Ascending aorta (tissue), 2 donors: ENCODE data around the gene SH2D7. TPM values are rescaled to one million over a fixed set of nuclear protein-coding genes. Genes with fewer than 3 reads are reported as not detected.

ENCODE experiments used
- DNase-seq, 2 donors: peaks; one replicate each; pipeline ENCODE4 v3.0.0-alpha.2; 2019; ENCODE audit warnings: low spot score in 2 of 2
- H3K27ac ChIP-seq, 2 donors: fragments of 200-600 bp; sonication (generic); one replicate each; pipeline ENCODE4 v1.5.1; 2016 to 2017; ENCODE audit warnings: mild to moderate bottlenecking in 1 of 2
- H3K27me3 ChIP-seq: fragments of 200-600 bp; sonication (generic); one replicate; pipeline ENCODE4 v1.5.1; 2017
- H3K36me3 ChIP-seq, 2 donors: fragments of 200-600 bp; sonication (generic); one replicate each; pipeline ENCODE4 v1.5.1; 2016
- H3K4me1 ChIP-seq, 2 donors: fragments of 200-600 bp; sonication (generic); one replicate each; pipeline ENCODE4 v1.5.1; 2016 to 2017; ENCODE audit warnings: mild to moderate bottlenecking in 1 of 2
- H3K4me3 ChIP-seq, 2 donors: fragments of 200-600 bp; sonication (generic); one replicate each; pipeline ENCODE4 v1.5.1; 2016 to 2017; ENCODE audit warnings: mild to moderate bottlenecking in 1 of 2
- H3K9me3 ChIP-seq, 2 donors: fragments of 200-600 bp; sonication (generic); one replicate each; pipeline ENCODE4 v1.5.1; 2016
- intact Hi-C: fragments of 100-400 bp; cut with DNase I; formaldehyde crosslinking; loops from one replicate; pipeline ENCODE4 v1.15.1; 2023
- total RNA-seq: library from RNA; depleted of rRNA; stranded (reverse); fragments of >200 nt; gene quantifications from one replicate; pipeline ENCODE4 v1.1.0, GENCODE V29; 2016
- TF ChIP-seq, protein P1 (sequence below), 3 experiments: fragments of 200-600 bp in 2 of 3; fragments of 450-650 bp in 1 of 3; sonication (generic) in 2 of 3; IDR thresholded peaks; one replicate each; pipeline ENCODE4 v1.5.1; 2016 to 2019; ENCODE audit warnings: antibody characterized with exemption in 3 of 3, mild to moderate bottlenecking in 1 of 3, moderate library complexity in 1 of 3

The SH2D7 gene
- total RNA-seq, 1 donor from 2014 or later, result not detected

GRCh38 chr15:78104566-78105475 is 12.5 kb downstream of the SH2D7 start:
- Histone ChIP-seq H3K9me3 (no peaks in the 10 kb centered on the region), H3K4me3 (no peak overlapping the region), H3K27ac (no peak overlapping the region), H3K4me1 (no peaks in the 10 kb centered on the region), H3K27me3 (no peaks in the 10 kb centered on the region), H3K36me3 (no peaks in the 10 kb centered on the region)
- TF ChIP-seq, protein P1, sequence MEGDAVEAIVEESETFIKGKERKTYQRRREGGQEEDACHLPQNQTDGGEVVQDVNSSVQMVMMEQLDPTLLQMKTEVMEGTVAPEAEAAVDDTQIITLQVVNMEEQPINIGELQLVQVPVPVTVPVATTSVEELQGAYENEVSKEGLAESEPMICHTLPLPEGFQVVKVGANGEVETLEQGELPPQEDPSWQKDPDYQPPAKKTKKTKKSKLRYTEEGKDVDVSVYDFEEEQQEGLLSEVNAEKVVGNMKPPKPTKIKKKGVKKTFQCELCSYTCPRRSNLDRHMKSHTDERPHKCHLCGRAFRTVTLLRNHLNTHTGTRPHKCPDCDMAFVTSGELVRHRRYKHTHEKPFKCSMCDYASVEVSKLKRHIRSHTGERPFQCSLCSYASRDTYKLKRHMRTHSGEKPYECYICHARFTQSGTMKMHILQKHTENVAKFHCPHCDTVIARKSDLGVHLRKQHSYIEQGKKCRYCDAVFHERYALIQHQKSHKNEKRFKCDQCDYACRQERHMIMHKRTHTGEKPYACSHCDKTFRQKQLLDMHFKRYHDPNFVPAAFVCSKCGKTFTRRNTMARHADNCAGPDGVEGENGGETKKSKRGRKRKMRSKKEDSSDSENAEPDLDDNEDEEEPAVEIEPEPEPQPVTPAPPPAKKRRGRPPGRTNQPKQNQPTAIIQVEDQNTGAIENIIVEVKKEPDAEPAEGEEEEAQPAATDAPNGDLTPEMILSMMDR (IDR thresholded peaks at IDR 0.05), result no peak
- no peak for DNase-seq
- intact Hi-C loops, result no loop called here

- Histone ChIP-seq H3K36me3 (no peaks in the 10 kb centered on the region), H3K27ac (no peak overlapping the region), H3K4me1 (no peaks in the 10 kb centered on the region), H3K27me3 (no peaks in the 10 kb centered on the region), H3K4me3 (no peak overlapping the region), H3K9me3 (no peaks in the 10 kb centered on the region)
- no peak for DNase-seq
- intact Hi-C loops, result no loop called here
- TF ChIP-seq, protein P1 (IDR thresholded peaks at IDR 0.05), result no peak
These were observed 13.3 kb downstream of the SH2D7 start for GRCh38 chr15:78105476-78106241.

- no peaks in the 10 kb centered on the region for H3K4me1 ChIP-seq
- H3K27ac ChIP-seq, result no peak overlapping the region
- intact Hi-C loops, result no loop called here
- H3K9me3 ChIP-seq, result no peaks in the 10 kb centered on the region
- DNase-seq, result no peak
- no peaks in the 10 kb centered on the region for H3K27me3 ChIP-seq
- no peak overlapping the region for H3K4me3 ChIP-seq
- no peaks in the 10 kb centered on the region for H3K36me3 ChIP-seq
- TF ChIP-seq, protein P1 (IDR thresholded peaks at IDR 0.05), result no peak
These were observed 15.1 kb downstream of the SH2D7 start for GRCh38 chr15:78107471-78107870.

DNA sequence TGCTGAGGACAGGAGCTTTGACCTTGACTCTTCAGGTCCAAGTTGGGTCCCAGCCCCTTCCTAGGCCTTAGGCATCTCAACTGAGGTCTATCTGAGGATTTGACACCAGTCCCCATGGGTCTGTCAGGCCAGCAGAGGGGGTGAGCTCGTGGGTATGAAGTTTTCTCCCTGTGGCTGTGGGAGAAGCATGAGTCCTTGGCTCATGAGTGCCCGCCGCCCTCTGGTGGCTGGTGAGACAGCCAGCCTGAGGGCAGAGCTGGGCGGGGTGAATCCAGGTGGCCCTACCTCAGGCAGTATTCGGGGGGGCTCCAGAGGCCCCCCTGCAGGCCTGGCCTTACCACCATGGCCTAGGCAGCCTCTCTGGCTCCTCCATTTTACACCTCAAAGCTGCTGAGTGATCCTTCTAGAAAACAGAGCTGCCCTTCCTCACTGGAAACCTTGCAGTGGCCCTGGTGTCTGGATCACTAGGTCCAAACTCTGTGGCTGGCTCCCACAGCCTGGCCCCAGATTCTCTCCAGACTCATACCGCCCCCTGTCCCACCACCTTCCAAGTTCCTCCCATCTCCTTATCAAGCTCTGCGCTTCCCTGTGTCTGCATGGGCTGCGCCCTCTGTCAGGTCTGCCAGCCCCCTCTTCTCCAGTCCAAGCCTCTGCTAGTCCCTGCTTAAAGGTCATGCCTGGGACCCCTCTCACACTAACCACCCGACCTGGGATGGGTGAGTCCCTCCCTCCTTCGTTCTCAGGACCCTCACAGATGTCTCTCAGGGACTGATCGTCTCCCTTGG is 16.1 kb downstream of the SH2D7 start:
- Histone ChIP-seq H3K4me3 (no peak overlapping the region), H3K36me3 (no peaks in the 10 kb centered on the region), H3K27me3 (no peaks in the 10 kb centered on the region), H3K4me1 (no peaks in the 10 kb centered on the region), H3K27ac (no peak overlapping the region), H3K9me3 (no peaks in the 10 kb centered on the region)
- TF ChIP-seq, protein P1 (IDR thresholded peaks at IDR 0.05), result peak; percentile 91 to 96 (median 95)
- DNase-seq, result peak; percentile 41 to 93
- intact Hi-C loops, result loop anchor here (1.0 kb wide), 2 partner anchors 142 to 149 kb away; no protein-coding TSS in a partner anchor

DNA sequence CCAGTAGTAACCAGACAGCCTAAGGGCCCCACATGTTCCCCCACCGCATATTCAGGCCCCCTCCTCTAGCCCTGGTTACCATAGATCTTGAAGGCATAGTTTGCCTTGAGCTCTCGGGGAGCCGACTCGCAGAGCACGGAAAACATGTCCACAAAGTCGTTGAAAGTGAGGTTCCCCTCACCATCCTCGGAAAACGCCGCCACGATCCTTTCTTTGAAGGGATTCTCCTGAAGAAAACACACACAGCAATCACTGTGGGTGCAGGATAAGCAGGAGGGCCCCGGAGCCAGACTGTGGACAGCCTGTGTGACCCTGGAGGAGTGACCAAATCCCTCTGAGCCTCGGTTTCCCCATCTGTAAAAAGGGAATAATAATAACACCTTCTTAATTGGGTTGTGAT is 16.8 kb downstream of the SH2D7 start:
- DNase-seq, result no peak
- H3K27me3 ChIP-seq, result no peaks in the 10 kb centered on the region
- no peak overlapping the region for H3K4me3 ChIP-seq
- no peak overlapping the region for H3K27ac ChIP-seq
- TF ChIP-seq, protein P1 (IDR thresholded peaks at IDR 0.05), result no peak
- no peaks in the 10 kb centered on the region for H3K4me1 ChIP-seq
- H3K9me3 ChIP-seq, result no peaks in the 10 kb centered on the region
- H3K36me3 ChIP-seq, result no peaks in the 10 kb centered on the region
- intact Hi-C loops, result no loop called here
